ENCODE measurements around the gene TRIB2.

The TRIB2 gene

DNA sequence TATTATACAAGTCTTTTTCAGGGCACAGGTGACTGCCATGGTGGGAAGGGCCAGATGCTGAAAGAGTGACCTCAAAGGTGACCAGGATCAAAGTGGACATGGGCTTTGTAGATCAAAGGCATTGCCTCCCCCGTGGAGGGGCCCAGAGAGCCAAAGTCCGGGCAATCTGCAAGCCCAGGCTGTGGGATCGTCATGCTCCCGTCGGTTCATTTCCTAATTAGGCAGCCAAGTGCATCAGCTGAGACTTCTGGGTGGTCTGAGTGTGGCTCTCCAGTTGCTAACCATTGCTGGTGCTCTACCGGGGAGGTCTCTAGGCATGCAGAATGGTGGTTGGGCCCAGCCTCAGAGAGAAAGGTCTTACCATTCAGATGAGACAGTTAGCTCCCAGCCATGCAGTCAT lies 61.6 kb downstream of the TRIB2 start:
- no peak for DNase-seq (ENCODE audit: low read depth in 2 of 2)

DNA sequence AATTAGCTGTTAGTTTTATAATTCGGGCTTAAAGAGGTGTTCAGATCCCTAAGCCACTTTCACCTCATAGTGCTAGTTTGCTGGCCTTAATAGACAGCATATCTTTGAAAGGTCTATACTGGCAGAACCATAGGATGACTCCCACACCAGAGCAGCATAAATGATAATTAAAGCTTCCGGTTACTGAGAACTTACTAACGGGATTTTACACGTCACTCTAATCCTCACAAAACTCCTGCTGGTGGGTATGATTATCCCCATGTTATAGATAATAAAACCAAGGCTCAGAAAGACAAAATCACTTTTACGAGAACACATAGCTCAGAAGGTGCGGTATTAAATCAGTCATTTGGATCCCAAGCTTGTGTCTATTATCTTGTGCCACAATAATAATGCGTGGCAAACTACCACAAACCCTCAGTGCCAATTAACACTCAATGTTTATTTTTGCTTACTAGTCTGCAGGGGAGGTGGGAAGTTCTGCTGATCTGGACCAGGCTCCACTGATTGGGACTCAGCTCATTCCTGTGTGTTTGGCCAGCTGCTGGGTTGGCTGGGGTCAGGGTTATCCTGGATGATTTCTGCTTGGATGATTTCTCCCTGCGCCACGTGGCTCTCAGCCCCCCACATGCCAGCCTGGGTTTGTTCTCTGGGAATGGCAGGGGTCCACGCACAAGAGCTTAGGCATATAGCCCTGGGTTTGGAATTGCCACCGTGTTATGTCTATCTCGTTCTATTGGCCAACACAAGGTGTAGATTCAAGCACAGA lies 62.3 kb downstream of the TRIB2 start:
- DNase-seq (ENCODE audit: low read depth in 2 of 2) = no peak

DNA sequence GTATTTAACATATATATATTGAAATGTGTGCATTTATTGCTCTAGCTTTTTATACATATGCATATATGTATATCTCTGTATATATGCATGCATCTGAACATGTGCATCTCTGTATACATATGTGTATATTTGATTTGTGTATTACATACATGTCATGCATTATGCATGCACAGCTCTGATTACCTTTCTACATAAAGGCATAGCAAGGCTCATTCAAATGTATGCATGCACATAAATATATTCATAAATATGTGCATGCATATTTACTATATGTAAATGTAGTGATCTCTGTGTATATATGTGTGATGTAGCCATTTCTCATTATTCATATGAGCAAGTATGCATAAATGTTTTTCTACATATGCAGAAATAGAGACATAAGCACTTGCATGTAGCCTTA lies 64.6 kb downstream of the TRIB2 start:
- no peak for DNase-seq (ENCODE audit: low read depth in 2 of 2)

DNA sequence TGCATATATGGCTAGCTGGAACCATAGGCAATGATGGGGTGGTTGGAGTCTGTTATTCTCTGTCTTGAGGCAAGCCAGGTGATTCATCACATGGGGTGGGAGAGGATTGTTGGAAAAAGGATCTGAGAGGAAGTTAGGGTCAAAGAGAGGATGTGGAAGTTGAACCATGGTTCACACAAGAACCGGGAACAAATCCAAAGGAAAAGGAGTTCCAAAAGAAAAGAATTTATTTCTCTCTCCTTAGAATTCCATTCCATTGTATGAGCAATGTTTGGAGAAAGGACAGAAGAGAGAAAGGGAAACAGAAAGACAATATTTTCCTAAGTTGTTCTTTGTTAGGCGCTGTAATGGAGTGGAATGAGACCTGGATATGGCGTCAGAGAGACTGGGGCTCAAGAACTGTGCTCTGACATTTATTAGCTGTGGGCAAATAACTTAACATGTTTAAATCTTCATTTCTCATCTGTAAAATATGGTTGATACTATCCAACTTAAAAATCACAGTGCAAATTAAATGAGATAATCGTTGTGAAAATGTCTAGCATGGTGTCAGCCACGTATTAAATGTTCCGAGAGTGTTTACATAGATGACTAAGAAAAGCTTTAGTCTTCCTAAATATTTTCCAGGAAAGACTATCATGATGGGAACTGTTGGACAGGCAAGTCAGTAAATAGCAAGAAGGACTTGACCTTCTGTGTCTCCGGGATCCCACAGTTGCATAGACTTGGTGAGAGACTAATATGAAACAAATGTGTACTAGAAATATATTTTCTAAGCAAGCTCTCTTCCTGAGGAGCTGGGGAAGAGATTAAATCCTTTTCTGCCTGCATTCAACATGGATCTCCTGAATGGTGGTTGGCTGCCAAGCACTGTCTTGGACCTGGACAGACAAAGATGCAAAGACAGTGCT lies 71.4 kb downstream of the TRIB2 start:
- no peak for DNase-seq (ENCODE audit: low read depth in 2 of 2)

DNA sequence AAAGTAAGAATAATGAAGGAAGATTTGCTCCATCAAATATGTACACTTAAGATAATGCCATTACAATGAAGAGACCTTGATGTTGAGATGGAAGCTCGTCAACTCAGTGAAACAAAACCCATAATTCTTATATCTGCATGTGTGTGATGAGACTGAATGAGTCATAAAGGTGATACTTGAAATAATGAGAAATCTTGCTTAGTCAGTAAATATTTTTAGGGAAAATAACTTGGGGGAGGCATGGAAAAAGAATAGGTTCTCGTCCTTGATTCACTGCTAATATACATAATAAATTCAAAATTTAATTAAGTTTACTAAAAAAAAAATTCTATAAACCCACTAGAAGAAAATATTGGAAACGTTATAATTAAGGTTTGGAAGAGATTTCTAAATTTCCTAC lies 75.2 kb downstream of the TRIB2 start:
- DNase-seq (ENCODE audit: low read depth in 2 of 2) = no peak
